ENCODE data around the gene AMIGO1.
A peak's percentile ranks its signal among the peaks of the same experiment; 100 is the strongest.

DNA sequence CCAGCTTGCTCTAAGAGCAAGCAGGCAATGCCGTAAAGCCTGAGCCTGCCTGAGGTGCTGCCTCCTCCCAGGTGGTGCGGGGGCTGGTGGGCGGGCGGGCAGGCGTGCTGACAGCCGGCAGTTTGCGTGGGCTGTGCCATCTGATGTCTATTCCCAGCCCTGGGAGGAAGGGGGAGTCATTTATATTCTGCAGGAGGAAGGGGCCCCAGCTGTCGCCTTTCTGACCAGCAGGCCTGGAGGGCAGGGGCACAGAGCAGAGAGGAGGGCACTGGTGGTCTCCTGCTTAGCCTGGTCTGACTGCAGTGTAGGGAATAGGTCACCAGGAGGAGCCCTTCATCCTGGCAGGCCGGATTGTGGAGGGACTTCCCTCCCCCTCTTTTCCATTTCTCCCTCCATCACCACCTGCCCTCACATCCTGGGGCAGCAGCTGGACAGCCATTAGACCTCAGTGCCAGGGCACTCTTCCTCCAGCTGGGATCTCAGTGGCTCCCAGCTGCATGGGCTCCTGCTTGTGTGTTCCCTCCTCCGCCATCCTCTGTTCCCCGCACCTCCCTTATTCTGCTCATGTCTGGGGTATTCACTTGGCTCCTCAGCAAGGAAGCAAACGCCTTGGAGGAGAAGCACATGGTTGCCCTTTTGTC is 11.2 kb downstream of the AMIGO1 start:
- TF ChIP-seq, protein P1, sequence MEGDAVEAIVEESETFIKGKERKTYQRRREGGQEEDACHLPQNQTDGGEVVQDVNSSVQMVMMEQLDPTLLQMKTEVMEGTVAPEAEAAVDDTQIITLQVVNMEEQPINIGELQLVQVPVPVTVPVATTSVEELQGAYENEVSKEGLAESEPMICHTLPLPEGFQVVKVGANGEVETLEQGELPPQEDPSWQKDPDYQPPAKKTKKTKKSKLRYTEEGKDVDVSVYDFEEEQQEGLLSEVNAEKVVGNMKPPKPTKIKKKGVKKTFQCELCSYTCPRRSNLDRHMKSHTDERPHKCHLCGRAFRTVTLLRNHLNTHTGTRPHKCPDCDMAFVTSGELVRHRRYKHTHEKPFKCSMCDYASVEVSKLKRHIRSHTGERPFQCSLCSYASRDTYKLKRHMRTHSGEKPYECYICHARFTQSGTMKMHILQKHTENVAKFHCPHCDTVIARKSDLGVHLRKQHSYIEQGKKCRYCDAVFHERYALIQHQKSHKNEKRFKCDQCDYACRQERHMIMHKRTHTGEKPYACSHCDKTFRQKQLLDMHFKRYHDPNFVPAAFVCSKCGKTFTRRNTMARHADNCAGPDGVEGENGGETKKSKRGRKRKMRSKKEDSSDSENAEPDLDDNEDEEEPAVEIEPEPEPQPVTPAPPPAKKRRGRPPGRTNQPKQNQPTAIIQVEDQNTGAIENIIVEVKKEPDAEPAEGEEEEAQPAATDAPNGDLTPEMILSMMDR (IDR thresholded peaks at IDR 0.05), result peak in 1 of 2 donors; percentile 32
- TF ChIP-seq POLR2AphosphoS5 (IDR thresholded peaks at IDR 0.05) (no peak), POLR2A (IDR thresholded peaks at IDR 0.05) (no peak)
